GM23248 (cell line): ENCODE data around the gene SPSB3.

Source experiments
- EZH2 ChIP-seq: fragments of 200-600 bp; sonication (generic); IDR thresholded peaks from 2 replicates; pipeline ENCODE4 v1.6.1; 2018; ENCODE audit warnings: antibody characterized with exemption, mild to moderate bottlenecking; ENCODE audit not compliant: insufficient read depth, poor library complexity, severe bottlenecking
- EZH2phosphoT487 ChIP-seq: fragments of 200-600 bp; sonication (generic); IDR thresholded peaks from 2 replicates; pipeline ENCODE4 v1.6.1; 2018; ENCODE audit warnings: antibody characterized with exemption, moderate library complexity, mild to moderate bottlenecking, low read depth; ENCODE audit not compliant: insufficient read depth

- TF ChIP-seq EZH2 = no peak
- no peak for TF ChIP-seq EZH2phosphoT487
Observed at GRCh38 chr16:1773703-1774447, 8.5 kb downstream of the SPSB3 start.
